HEK293 (cell line): Measurements from ENCODE around the gene QRICH2.

Experiments used
- CTCF ChIA-PET: fragments of 350-600 bp; formaldehyde crosslinking; extraction: SDS; loops from one replicate; lab custom pipeline; 2021; ENCODE audit warnings: antibody characterized with exemption; lab: Yijun Ruan, JAX
- POLR2A ChIA-PET: fragments of 300-600 bp; formaldehyde crosslinking; extraction: SDS; loops from one replicate; lab custom pipeline; 2020; ENCODE audit warnings: antibody characterized with exemption, inconsistent platforms; lab: Yijun Ruan, JAX
- H3K27ac ChIP-seq: fragments of 200-500 bp; sonication (Bioruptor generic); 2 replicates; pipeline ENCODE4 v1.5.1; 2014; ENCODE audit warnings: low read depth, low read length, control low read depth, inconsistent platforms; ENCODE audit errors: extremely low read depth
- H3K36me3 ChIP-seq, 2 experiments: fragments of 200-500 bp in 1 of 2; sonication (Bioruptor generic) in 1 of 2; 1 replicate in 1 of 2; 2 replicates in 1 of 2; pipeline ENCODE4 v1.5.1; 2014 to 2017; ENCODE audit warnings: inconsistent platforms in 2 of 2, low read length in 2 of 2; ENCODE audit not compliant: control insufficient read depth in 2 of 2, insufficient read depth in 1 of 2
- H3K4me1 ChIP-seq: fragments of 200-500 bp; sonication (Bioruptor generic); 2 replicates; pipeline ENCODE4 v1.5.1; 2014; ENCODE audit warnings: mild to moderate bottlenecking, low read length, inconsistent platforms; ENCODE audit not compliant: control insufficient read depth, insufficient read depth
- H3K4me3 ChIP-seq: 2 replicates; pipeline ENCODE4 v1.5.1; 2011; ENCODE audit warnings: low read depth, mild to moderate bottlenecking, control low read depth, low read length, moderate library complexity
- H3K9me3 ChIP-seq: fragments of 200-500 bp; sonication (Bioruptor generic); 2 replicates; pipeline ENCODE4 v1.5.1; 2014; ENCODE audit warnings: low read depth, low read length, inconsistent platforms; ENCODE audit not compliant: control insufficient read depth, insufficient read depth
- EGR2 ChIP-seq: fragments of 450-650 bp; formaldehyde crosslinking; IDR thresholded peaks from 2 replicates; pipeline ENCODE4 v1.5.1; 2016; ENCODE audit warnings: low read depth, missing biosample characterization, missing genetic modification characterization
- KLF9 ChIP-seq: fragments of 450-650 bp; formaldehyde crosslinking; IDR thresholded peaks from 2 replicates; pipeline ENCODE4 v1.5.1; 2016; ENCODE audit warnings: missing biosample characterization, missing genetic modification characterization, low read depth
- OVOL3 ChIP-seq: fragments of 450-650 bp; formaldehyde crosslinking; IDR thresholded peaks from 2 replicates; pipeline ENCODE4 v1.5.1; 2016; ENCODE audit warnings: missing biosample characterization, missing genetic modification characterization
- PRDM10 ChIP-seq: fragments of 450-650 bp; formaldehyde crosslinking; IDR thresholded peaks from 2 replicates; pipeline ENCODE4 v1.5.1; 2016; ENCODE audit warnings: missing biosample characterization, missing genetic modification characterization
- WT1 ChIP-seq: fragments of 450-650 bp; formaldehyde crosslinking; IDR thresholded peaks from 2 replicates; pipeline ENCODE4 v1.5.1; 2016; ENCODE audit warnings: missing biosample characterization, missing genetic modification characterization
- ZBTB6 ChIP-seq: fragments of 450-650 bp; formaldehyde crosslinking; IDR thresholded peaks from 2 replicates; pipeline ENCODE4 v1.5.1; 2017; ENCODE audit warnings: missing biosample characterization, missing genetic modification characterization
- ZBTB8A ChIP-seq: fragments of 450-650 bp; formaldehyde crosslinking; IDR thresholded peaks from 2 replicates; pipeline ENCODE4 v1.5.1; 2016; ENCODE audit warnings: missing biosample characterization, missing genetic modification characterization
- ZFP3 ChIP-seq: fragments of 450-650 bp; formaldehyde crosslinking; IDR thresholded peaks from 2 replicates; pipeline ENCODE4 v1.5.1; 2016; ENCODE audit warnings: low read depth, missing biosample characterization, missing genetic modification characterization
- ZIC2 ChIP-seq: fragments of 450-650 bp; formaldehyde crosslinking; IDR thresholded peaks from 2 replicates; pipeline ENCODE4 v1.5.1; 2016; ENCODE audit warnings: missing biosample characterization, missing genetic modification characterization
- ZNF18 ChIP-seq: fragments of 450-650 bp; formaldehyde crosslinking; IDR thresholded peaks from 2 replicates; pipeline ENCODE4 v1.5.1; 2016; ENCODE audit warnings: missing biosample characterization, missing genetic modification characterization
- ZNF19 ChIP-seq: fragments of 450-650 bp; formaldehyde crosslinking; IDR thresholded peaks from 2 replicates; pipeline ENCODE4; 2016; ENCODE audit warnings: missing biosample characterization, missing genetic modification characterization, low read depth
- ZNF24 ChIP-seq: fragments of 450-650 bp; formaldehyde crosslinking; IDR thresholded peaks from 2 replicates; pipeline ENCODE4 v1.5.1; 2016; ENCODE audit warnings: missing biosample characterization, missing genetic modification characterization
- ZNF302 ChIP-seq: fragments of 450-650 bp; formaldehyde crosslinking; IDR thresholded peaks from 2 replicates; pipeline ENCODE4 v1.5.1; 2016; ENCODE audit warnings: missing biosample characterization, missing genetic modification characterization, low read depth
- ZNF311 ChIP-seq: fragments of 450-650 bp; formaldehyde crosslinking; IDR thresholded peaks from 2 replicates; pipeline ENCODE4 v1.5.1; 2017; ENCODE audit warnings: missing biosample characterization, missing genetic modification characterization, borderline replicate concordance
- ZNF350 ChIP-seq: fragments of 450-650 bp; formaldehyde crosslinking; IDR thresholded peaks from 2 replicates; pipeline ENCODE4 v1.5.0; 2017; ENCODE audit warnings: missing biosample characterization, mild to moderate bottlenecking, missing genetic modification characterization
- ZNF423 ChIP-seq: fragments of 450-650 bp; formaldehyde crosslinking; IDR thresholded peaks from 2 replicates; pipeline ENCODE4 v1.5.1; 2016; ENCODE audit warnings: missing biosample characterization, missing genetic modification characterization
- ZNF529 ChIP-seq: fragments of 450-650 bp; formaldehyde crosslinking; IDR thresholded peaks from 2 replicates; pipeline ENCODE4 v1.5.1; 2017; ENCODE audit warnings: missing genetic modification characterization, missing biosample characterization; ENCODE audit not compliant: insufficient replicate concordance
- ZNF596 ChIP-seq: fragments of 450-650 bp; IDR thresholded peaks from 2 replicates; pipeline ENCODE4 v1.5.0; 2018; ENCODE audit warnings: missing biosample characterization, mild to moderate bottlenecking, missing genetic modification characterization, moderate library complexity
- ZNF600 ChIP-seq: fragments of 450-650 bp; formaldehyde crosslinking; IDR thresholded peaks from 2 replicates; pipeline ENCODE4 v1.5.1; 2016; ENCODE audit warnings: missing biosample characterization, missing genetic modification characterization
- ZNF670 ChIP-seq: fragments of 450-650 bp; formaldehyde crosslinking; IDR thresholded peaks from 2 replicates; pipeline ENCODE4 v1.5.1; 2016; ENCODE audit warnings: missing biosample characterization, missing genetic modification characterization, low read depth
- ZNF707 ChIP-seq: fragments of 450-650 bp; formaldehyde crosslinking; IDR thresholded peaks from 2 replicates; pipeline ENCODE4 v1.5.1; 2016; ENCODE audit warnings: missing biosample characterization, missing genetic modification characterization
- ZSCAN23 ChIP-seq: fragments of 450-650 bp; formaldehyde crosslinking; IDR thresholded peaks from 2 replicates; pipeline ENCODE4 v1.5.1; 2016; ENCODE audit warnings: missing biosample characterization, missing genetic modification characterization

The QRICH2 gene

GRCh38 chr17:76296186-76296585, 11.9 kb downstream of the QRICH2 start (continued):
- no peak for TF ChIP-seq ZNF529 (tag by site-specific recombination)
- no peak for TF ChIP-seq ZNF600 (tag by site-specific recombination)
- no peak for TF ChIP-seq ZNF302 (tag by site-specific recombination)

GRCh38 chr17:76293106-76293505, 15.0 kb downstream of the QRICH2 start:
- H3K4me1 ChIP-seq: no peaks in the 10 kb centered on the region
- no peak overlapping the region for H3K4me3 ChIP-seq
- H3K27ac ChIP-seq: no peak overlapping the region
- no peaks in the 10 kb centered on the region for H3K9me3 ChIP-seq
- TF ChIP-seq ZNF24 (tag by site-specific recombination) (no peak), ZNF596 (tag by site-specific recombination) (no peak), ZNF350 (tag by site-specific recombination) (no peak), ZNF311 (tag by site-specific recombination) (no peak), ZIC2 (tag by site-specific recombination) (no peak)
- ChIA-PET POLR2A (no interaction called here), CTCF (interaction anchor here (0.6 to 3.1 kb wide), 2 partner anchors 14 to 214 kb away, joined by 4 to 13 read pairs; no protein-coding TSS in a partner anchor)
- peaks cover 0 to 29% of the 10 kb centered on the region in 2 experiments; a peak in 2 of 3 replicates for H3K36me3 ChIP-seq

GRCh38 chr17:76292567-76292966, 15.5 kb downstream of the QRICH2 start:
- POLR2A ChIA-PET: no interaction called here
- Histone ChIP-seq H3K9me3 (no peaks in the 10 kb centered on the region), H3K4me1 (no peaks in the 10 kb centered on the region), H3K27ac (no peak overlapping the region), H3K4me3 (no peak overlapping the region), H3K36me3 (peaks cover 0 to 29% of the 10 kb centered on the region in 2 experiments; a peak in 2 of 3 replicates)
- no peak for TF ChIP-seq ZFP3 (tag by site-specific recombination)
- TF ChIP-seq PRDM10 (tag by site-specific recombination): peak; percentile 65
- CTCF ChIA-PET: no interaction called here

- no peak overlapping the region for H3K4me3 ChIP-seq
- no peak for TF ChIP-seq ZNF670 (tag by site-specific recombination)
- TF ChIP-seq WT1 (tag by site-specific recombination): no peak
- TF ChIP-seq ZSCAN23 (tag by site-specific recombination): no peak
- TF ChIP-seq ZBTB6: no peak
- TF ChIP-seq OVOL3 (tag by site-specific recombination): no peak
- TF ChIP-seq ZBTB8A (tag by site-specific recombination): no peak
- no peak for TF ChIP-seq ZNF18 (tag by site-specific recombination)
- TF ChIP-seq EGR2 (tag by site-specific recombination): no peak
- TF ChIP-seq ZNF707: no peak
- TF ChIP-seq KLF9 (tag by site-specific recombination): no peak
- no peak for TF ChIP-seq ZNF19 (tag by site-specific recombination)
- TF ChIP-seq ZNF423 (tag by site-specific recombination): no peak
- TF ChIP-seq, all 188 proteins: peak for 0
- ChIA-PET CTCF (interaction anchor here (0.6 to 4.8 kb wide), 10 partner anchors 7 to 281 kb away, joined by 3 to 191 read pairs (median 36); partner anchors contain the start of genes CDK3 and UBALD2), POLR2A (interaction anchor here (1.4 kb wide), 1 partner anchor 17 kb away, joined by 5 read pairs; the partner anchor contains the start of gene UBALD2)
- H3K4me1 ChIP-seq: no peaks in the 10 kb centered on the region
- H3K27ac ChIP-seq: no peak overlapping the region
- peaks cover 0 to 3% of the 10 kb centered on the region in 2 experiments; a peak in 2 of 3 replicates for H3K36me3 ChIP-seq
- no peaks in the 10 kb centered on the region for H3K9me3 ChIP-seq
Observed at GRCh38 chr17:76281573-76282371, 26.3 kb downstream of the QRICH2 start.
